Breast epithelium (tissue), 3 donors: ENCODE measurements around the gene PATJ.

Source experiments
- POLR2A ChIP-seq: fragments of 450-650 bp; IDR thresholded peaks from one replicate; pipeline ENCODE4 v1.6.1; 2016; ENCODE audit warnings: antibody characterized with exemption, mild to moderate bottlenecking, moderate library complexity
- POLR2AphosphoS5 ChIP-seq, 3 donors: sonication (generic); formaldehyde crosslinking; IDR thresholded peaks; one replicate each; pipeline ENCODE4 v1.6.1; 2017; ENCODE audit warnings: antibody characterized with exemption in 3 of 3
- TF ChIP-seq, protein P1 (sequence below), 3 donors: fragments of 450-650 bp; IDR thresholded peaks; one replicate each; pipeline ENCODE4 v1.5.1; 2016 to 2017; ENCODE audit warnings: antibody characterized with exemption in 3 of 3, mild to moderate bottlenecking in 3 of 3, moderate library complexity in 3 of 3

DNA sequence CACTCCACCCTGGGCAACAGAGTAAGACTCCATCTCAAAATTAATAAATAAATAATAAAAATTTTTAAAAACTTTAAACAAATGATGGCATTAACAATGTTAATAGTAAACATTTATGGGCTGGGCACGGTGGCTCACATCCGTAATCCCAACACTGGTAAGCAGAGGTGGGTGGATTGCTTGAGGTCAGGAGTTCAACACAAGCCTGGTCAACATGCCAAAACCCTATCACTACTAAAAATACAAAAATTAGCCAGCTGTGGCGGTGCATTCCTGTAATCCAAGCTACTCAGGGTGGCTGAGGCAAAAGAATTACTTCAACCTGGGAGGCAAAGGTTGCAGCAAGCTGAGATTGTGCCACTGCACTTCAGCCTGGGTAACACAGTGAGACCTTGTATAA is 443.4 kb downstream of the PATJ start:
- TF ChIP-seq, protein P1, sequence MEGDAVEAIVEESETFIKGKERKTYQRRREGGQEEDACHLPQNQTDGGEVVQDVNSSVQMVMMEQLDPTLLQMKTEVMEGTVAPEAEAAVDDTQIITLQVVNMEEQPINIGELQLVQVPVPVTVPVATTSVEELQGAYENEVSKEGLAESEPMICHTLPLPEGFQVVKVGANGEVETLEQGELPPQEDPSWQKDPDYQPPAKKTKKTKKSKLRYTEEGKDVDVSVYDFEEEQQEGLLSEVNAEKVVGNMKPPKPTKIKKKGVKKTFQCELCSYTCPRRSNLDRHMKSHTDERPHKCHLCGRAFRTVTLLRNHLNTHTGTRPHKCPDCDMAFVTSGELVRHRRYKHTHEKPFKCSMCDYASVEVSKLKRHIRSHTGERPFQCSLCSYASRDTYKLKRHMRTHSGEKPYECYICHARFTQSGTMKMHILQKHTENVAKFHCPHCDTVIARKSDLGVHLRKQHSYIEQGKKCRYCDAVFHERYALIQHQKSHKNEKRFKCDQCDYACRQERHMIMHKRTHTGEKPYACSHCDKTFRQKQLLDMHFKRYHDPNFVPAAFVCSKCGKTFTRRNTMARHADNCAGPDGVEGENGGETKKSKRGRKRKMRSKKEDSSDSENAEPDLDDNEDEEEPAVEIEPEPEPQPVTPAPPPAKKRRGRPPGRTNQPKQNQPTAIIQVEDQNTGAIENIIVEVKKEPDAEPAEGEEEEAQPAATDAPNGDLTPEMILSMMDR (IDR thresholded peaks at IDR 0.05), result no peak
- TF ChIP-seq POLR2AphosphoS5 (IDR thresholded peaks at IDR 0.05) (no peak), POLR2A (no peak)
